ENCODE data around the gene CSRP1.

- TF ChIP-seq, protein P1, sequence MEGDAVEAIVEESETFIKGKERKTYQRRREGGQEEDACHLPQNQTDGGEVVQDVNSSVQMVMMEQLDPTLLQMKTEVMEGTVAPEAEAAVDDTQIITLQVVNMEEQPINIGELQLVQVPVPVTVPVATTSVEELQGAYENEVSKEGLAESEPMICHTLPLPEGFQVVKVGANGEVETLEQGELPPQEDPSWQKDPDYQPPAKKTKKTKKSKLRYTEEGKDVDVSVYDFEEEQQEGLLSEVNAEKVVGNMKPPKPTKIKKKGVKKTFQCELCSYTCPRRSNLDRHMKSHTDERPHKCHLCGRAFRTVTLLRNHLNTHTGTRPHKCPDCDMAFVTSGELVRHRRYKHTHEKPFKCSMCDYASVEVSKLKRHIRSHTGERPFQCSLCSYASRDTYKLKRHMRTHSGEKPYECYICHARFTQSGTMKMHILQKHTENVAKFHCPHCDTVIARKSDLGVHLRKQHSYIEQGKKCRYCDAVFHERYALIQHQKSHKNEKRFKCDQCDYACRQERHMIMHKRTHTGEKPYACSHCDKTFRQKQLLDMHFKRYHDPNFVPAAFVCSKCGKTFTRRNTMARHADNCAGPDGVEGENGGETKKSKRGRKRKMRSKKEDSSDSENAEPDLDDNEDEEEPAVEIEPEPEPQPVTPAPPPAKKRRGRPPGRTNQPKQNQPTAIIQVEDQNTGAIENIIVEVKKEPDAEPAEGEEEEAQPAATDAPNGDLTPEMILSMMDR (IDR thresholded peaks at IDR 0.05) = no peak
- no peak for TF ChIP-seq POLR2A (IDR thresholded peaks at IDR 0.05)
Measured at GRCh38 chr1:201537028-201537427, 30.1 kb upstream of the CSRP1 start.

Measured in tibial nerve (tissue), 3 donors.